ENCODE measurements around the gene VMAC.

Gene VMAC

GRCh38 chr19:5907241-5907640 lies 2.6 kb downstream of the VMAC start:
- peak; percentile 70 for DNase-seq

GRCh38 chr19:5908773-5909442 lies 4.2 kb downstream of the VMAC start:
- DNase-seq: no peak

DNA sequence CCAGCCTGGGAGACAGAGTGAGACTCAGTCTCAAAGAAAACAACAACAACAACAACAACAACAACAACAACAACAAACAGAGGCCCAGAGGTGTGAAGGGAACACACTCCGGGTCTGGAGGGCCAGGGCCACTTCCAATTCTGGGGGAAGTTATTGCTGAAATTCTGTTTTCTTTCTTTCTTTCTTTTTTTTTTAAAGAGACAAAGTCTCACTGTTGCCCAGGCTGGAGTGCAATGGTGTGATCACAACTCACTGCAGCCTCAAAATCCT lies 5.9 kb downstream of the VMAC start:
- DNase-seq: no peak

GRCh38 chr19:5911366-5911765 lies 6.7 kb downstream of the VMAC start:
- DNase-seq: no peak

- no peak for DNase-seq
Observed at GRCh38 chr19:5913739-5914357, 9.2 kb downstream of the VMAC start, which contains the start of gene CAPS. TSS of gene CAPS (plus strand) at chr19:5914254. CDS start at chr19:5914407, 153 bp downstream.

- no peak for DNase-seq
Observed at GRCh38 chr19:5914358-5914774, 9.7 kb downstream of the VMAC start.

GRCh38 chr19:5914946-5915781 lies 10.5 kb downstream of the VMAC start:
- DNase-seq: no peak

- no peak for DNase-seq
Observed at GRCh38 chr19:5915782-5916165, 11.1 kb downstream of the VMAC start.

DNA sequence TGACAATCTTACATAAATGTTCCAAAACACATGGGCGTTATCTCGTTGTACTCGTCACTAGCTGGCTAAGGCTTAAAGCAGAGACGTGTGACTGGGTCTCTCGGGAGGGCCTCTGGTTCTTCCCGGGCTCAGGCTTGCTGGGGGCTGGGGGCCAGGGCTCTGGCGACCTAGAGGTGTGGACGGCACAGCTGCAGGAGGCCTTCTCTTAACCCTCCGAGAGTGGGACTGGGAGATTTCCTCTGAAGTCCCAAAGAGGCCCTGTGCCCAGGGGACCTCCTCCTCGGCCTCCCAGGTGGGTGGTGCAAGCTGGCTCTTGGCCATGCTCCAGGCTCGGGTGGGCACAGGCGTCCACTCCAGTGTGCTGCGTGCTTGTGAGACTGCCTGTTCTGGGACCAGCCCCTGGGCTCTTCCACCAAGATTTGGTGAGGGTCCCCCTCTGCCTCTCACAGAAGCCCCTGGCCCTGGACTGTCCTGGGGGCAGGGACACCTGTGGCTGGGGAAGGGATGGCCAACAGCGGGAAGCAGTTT lies 11.6 kb downstream of the VMAC start:
- no peak for DNase-seq

DNA sequence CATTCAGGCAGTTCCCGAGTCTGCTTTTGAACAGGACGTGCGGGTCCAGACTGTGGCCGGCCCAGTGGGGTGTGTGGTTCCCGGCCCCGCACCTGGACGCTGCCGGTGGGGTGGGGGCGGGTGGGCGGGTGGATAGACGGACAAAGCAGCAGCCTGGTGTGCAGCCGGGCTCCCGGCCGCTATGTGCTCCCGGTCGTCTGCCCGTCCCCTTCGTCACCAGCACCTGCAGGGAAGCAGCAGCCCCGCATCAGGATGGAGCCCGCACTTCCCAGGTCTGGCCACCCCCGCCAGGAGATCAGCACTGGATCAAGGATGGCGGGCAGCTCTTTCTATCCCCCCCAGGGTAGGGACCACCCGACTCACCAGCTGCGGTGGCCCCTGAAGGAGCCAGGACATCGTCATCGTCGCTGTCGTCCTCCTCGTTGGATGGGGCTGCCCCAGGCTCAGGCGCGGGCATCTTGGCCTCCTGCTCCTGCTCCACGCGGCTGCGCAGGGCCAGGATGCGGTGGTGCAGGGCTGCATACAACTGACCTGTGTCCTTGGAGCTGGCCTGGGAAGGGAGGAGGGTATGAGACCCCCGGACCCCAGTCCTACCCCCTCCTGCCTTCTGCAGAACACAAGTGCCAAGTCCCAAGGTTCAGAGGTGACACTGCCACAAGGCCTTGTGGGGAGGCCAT lies 12.9 kb downstream of the VMAC start:
- DNase-seq: no peak

GRCh38 chr19:5918463-5919079 lies 13.9 kb downstream of the VMAC start:
- DNase-seq: no peak

- DNase-seq: no peak
Observed at GRCh38 chr19:5921516-5922160, 17.0 kb downstream of the VMAC start.

DNA sequence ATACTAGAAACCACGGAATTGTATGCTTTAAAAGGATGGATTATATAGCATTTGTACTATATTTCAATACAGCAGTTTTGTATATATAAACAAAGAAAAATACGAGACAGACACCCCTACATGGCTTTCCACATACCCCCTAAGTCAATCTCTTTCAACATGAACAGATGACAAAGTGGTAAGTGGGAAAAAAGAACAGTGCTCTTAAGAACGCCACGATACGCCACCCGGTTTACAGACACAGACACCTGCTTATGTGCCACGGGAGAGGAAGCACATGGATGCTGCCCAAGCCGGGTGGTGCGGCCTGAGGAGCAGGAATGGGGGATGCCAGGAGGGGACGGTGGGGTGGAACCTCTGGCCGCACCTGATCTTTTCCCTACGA lies 17.5 kb downstream of the VMAC start:
- DNase-seq: no peak

DNA sequence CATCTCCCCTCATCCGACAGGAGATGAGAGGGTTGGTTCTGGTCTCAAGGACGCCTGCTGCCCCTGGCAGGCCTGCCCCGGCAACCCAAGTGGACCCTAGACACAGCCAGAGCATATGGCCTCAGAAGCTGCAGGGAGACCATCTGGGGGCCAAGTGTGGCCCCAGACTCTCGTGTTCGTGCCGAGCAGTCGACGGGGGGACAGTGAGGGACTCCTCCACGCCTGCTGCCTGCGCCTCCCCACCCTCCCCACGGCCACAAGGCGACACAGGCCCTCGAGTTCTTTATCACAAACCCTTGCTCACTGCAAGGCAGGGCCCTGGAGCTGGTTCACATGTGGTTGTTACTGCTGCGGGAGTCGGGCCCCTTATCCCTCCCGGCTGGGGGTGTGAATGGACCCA lies 18.7 kb downstream of the VMAC start:
- DNase-seq: no peak

- no peak for DNase-seq
Observed at GRCh38 chr19:5925830-5926427, 21.3 kb downstream of the VMAC start.

DNA sequence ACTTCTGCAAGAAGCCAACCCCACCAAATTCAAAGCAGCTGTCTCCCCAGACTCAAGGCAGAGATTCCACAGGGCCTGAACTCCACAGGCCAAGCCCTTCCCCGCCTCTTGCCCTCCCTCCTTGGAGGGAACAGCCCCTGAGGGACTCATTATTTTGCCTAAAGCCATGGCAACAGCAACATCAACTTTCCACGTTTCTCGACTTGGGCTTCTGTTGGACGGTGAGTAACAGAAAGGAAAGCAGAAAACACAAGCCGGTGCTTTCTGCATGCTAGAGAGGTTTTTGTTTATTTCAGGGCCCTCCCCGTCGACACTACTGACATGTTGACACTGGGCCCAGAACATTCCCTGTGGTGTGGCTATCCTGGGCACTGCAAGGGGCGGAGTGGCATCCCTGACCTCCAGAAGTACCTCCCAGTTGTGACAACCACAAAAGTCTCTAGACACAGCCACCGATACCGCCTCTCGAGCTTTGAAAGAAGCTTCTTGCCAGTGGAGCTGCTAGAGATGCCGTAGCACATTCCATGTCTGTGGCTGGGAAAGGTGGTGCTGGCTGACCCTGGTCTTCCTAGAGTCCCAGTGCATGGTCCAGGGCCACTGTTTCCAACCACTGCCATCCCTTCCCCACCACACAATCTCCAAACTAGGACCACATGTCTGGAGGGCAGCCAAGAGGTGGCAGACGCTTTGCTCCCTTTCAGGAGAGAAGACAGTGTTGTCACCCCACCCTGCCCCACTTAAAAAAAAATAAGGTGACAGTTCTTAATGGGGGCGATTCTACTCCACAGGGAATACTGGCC lies 22.2 kb downstream of the VMAC start:
- no peak for DNase-seq

GRCh38 chr19:5927441-5927821 lies 22.8 kb downstream of the VMAC start:
- DNase-seq: no peak

DNA sequence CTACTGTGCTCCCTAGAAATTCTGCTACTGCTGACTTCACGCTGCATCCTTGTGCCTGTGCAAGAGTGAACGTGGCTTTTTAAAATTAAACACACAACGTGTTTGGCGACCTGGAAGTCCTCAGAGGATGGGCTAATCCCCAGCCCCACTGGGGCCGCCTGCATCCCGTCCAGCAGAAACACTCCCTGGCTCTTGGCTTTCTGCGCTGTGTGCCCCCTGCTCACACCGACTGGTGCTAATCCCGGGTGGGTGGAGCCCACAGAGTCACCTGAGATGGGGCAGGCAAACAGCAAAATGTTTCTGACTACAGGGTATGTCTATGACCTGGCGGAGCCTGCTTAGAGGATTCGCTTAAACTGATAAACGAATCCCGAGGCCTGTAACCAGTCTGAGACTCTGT lies 24.5 kb downstream of the VMAC start:
- no peak for DNase-seq

GRCh38 chr19:5929625-5930024 lies 25.0 kb downstream of the VMAC start:
- no peak for DNase-seq

- DNase-seq: no peak
Observed at GRCh38 chr19:5931251-5931650, 26.6 kb downstream of the VMAC start.

- DNase-seq: peak; percentile 84
Observed at GRCh38 chr19:5932146-5932545, 27.5 kb downstream of the VMAC start.
